ENCODE measurements around the gene CD8A.

- no peak for TF ChIP-seq POLR2AphosphoS5 (IDR thresholded peaks at IDR 0.05; ENCODE audit: low read depth, low read length)
- no peak for TF ChIP-seq POLR2A (IDR thresholded peaks at IDR 0.05; ENCODE audit: low read depth, low read length)
Observed at GRCh38 chr2:86775338-86775737, 15.4 kb downstream of the CD8A start.

All from GM12892 (cell line).